K562 (cell line): ENCODE measurements around the gene SHFL. TPM values are rescaled to one million over a fixed set of nuclear protein-coding genes. Genes with fewer than 3 reads are reported as not detected.

Experiments used
- ARNT ChIP-seq, 2 experiments: fragments of 450-650 bp; IDR thresholded peaks; 2 replicates each; pipeline ENCODE4 v1.6.1; 2016; ENCODE audit warnings: mild to moderate bottlenecking in 1 of 2
- ATF7 ChIP-seq: fragments of 450-650 bp; IDR thresholded peaks from 2 replicates; pipeline ENCODE4 v1.7.1; 2014; ENCODE audit warnings: mild to moderate bottlenecking, moderate library complexity
- EP300 ChIP-seq: IDR thresholded peaks from 2 replicates; pipeline ENCODE4 v1.6.1; 2012; ENCODE audit warnings: low read length, improper control_type of control experiment
- NFXL1 ChIP-seq: fragments of 450-650 bp; formaldehyde crosslinking; IDR thresholded peaks from 2 replicates; pipeline ENCODE4 v1.4.0; 2021; ENCODE audit warnings: mild to moderate bottlenecking
- RCOR1 ChIP-seq, 2 experiments: IDR thresholded peaks; 2 replicates each; pipeline ENCODE4 v1.6.1; 2012; ENCODE audit warnings: low read depth in 2 of 2, low read length in 2 of 2, borderline replicate concordance in 1 of 2, improper control_type of control experiment in 1 of 2
- SRSF3 ChIP-seq: fragments of 200-400 bp; formaldehyde crosslinking; IDR thresholded peaks from 2 replicates; pipeline ENCODE4 v1.6.1; 2016; ENCODE audit warnings: mild to moderate bottlenecking, low read length, moderate library complexity; ENCODE audit not compliant: insufficient read depth
- ZBTB7A ChIP-seq: IDR thresholded peaks from 2 replicates; pipeline ENCODE4 v1.6.1; 2011; ENCODE audit warnings: low read depth, mild to moderate bottlenecking, low read length, moderate library complexity, borderline replicate concordance; ENCODE audit not compliant: control insufficient read depth
- polyA plus RNA-seq, 8 experiments: library from polyadenylated mRNA; depleted of rRNA in 4 of 8; stranded (reverse) in 5 of 8; unstranded in 3 of 8; fragments of >200 nt; fragmentation: Nextera tagmentation in 2 of 8; fragmentation: Illumina TruSeq in 1 of 8; extraction: Ambion mirVana in 2 of 8; extraction: Trizol in 1 of 8; gene quantifications; 2 replicates each; pipeline versions ENCODE4 v1.2.1 to v1.2.3, GENCODE V29; 2011 to 2014; ENCODE audit warnings: inconsistent platforms in 1 of 8, missing spikeins in 1 of 8
- total RNA-seq, 7 experiments: library from RNA; depleted of rRNA in 6 of 7; stranded (reverse); fragments of >200 nt in 6 of 7; fragmentation: Illumina TruSeq in 2 of 7; extraction: Trizol in 2 of 7; gene quantifications; 2 replicates each; pipeline versions ENCODE4 v1.2.1 to v1.2.3, GENCODE V29; 2011 to 2021; ENCODE audit warnings: low replicate concordance in 1 of 7
- TF ChIP-seq, protein P1 (sequence below): fragments of 200-600 bp; sonication (generic); IDR thresholded peaks from one replicate; pipeline ENCODE4 v1.6.1; 2012; ENCODE audit warnings: mild to moderate bottlenecking, low read depth, low read length, inconsistent platforms
- TF ChIP-seq, protein P2 (sequence below): fragments of 250-450 bp; sonication (Bioruptor Pico); IDR thresholded peaks from 2 replicates; pipeline ENCODE4 v1.8.0; 2021; ENCODE audit warnings: moderate library complexity, mild to moderate bottlenecking, inconsistent platforms
- TF ChIP-seq, protein P3 (sequence below): fragments of 200-400 bp; formaldehyde crosslinking; IDR thresholded peaks from 2 replicates; pipeline ENCODE4 v1.6.1; 2017; ENCODE audit warnings: mild to moderate bottlenecking, low read depth, low read length, moderate library complexity

SHFL gene
- total and polyA plus RNA-seq, 9 of the 15 experiments (the other 6 are each of a cell fraction or from before 2014, with no cell fraction given): 1.5 to 25.7 (median 13.0) TPM

GRCh38 chr19:10085641-10086590 is at the start of gene SHFL (continued):
- TF ChIP-seq, protein P1, sequence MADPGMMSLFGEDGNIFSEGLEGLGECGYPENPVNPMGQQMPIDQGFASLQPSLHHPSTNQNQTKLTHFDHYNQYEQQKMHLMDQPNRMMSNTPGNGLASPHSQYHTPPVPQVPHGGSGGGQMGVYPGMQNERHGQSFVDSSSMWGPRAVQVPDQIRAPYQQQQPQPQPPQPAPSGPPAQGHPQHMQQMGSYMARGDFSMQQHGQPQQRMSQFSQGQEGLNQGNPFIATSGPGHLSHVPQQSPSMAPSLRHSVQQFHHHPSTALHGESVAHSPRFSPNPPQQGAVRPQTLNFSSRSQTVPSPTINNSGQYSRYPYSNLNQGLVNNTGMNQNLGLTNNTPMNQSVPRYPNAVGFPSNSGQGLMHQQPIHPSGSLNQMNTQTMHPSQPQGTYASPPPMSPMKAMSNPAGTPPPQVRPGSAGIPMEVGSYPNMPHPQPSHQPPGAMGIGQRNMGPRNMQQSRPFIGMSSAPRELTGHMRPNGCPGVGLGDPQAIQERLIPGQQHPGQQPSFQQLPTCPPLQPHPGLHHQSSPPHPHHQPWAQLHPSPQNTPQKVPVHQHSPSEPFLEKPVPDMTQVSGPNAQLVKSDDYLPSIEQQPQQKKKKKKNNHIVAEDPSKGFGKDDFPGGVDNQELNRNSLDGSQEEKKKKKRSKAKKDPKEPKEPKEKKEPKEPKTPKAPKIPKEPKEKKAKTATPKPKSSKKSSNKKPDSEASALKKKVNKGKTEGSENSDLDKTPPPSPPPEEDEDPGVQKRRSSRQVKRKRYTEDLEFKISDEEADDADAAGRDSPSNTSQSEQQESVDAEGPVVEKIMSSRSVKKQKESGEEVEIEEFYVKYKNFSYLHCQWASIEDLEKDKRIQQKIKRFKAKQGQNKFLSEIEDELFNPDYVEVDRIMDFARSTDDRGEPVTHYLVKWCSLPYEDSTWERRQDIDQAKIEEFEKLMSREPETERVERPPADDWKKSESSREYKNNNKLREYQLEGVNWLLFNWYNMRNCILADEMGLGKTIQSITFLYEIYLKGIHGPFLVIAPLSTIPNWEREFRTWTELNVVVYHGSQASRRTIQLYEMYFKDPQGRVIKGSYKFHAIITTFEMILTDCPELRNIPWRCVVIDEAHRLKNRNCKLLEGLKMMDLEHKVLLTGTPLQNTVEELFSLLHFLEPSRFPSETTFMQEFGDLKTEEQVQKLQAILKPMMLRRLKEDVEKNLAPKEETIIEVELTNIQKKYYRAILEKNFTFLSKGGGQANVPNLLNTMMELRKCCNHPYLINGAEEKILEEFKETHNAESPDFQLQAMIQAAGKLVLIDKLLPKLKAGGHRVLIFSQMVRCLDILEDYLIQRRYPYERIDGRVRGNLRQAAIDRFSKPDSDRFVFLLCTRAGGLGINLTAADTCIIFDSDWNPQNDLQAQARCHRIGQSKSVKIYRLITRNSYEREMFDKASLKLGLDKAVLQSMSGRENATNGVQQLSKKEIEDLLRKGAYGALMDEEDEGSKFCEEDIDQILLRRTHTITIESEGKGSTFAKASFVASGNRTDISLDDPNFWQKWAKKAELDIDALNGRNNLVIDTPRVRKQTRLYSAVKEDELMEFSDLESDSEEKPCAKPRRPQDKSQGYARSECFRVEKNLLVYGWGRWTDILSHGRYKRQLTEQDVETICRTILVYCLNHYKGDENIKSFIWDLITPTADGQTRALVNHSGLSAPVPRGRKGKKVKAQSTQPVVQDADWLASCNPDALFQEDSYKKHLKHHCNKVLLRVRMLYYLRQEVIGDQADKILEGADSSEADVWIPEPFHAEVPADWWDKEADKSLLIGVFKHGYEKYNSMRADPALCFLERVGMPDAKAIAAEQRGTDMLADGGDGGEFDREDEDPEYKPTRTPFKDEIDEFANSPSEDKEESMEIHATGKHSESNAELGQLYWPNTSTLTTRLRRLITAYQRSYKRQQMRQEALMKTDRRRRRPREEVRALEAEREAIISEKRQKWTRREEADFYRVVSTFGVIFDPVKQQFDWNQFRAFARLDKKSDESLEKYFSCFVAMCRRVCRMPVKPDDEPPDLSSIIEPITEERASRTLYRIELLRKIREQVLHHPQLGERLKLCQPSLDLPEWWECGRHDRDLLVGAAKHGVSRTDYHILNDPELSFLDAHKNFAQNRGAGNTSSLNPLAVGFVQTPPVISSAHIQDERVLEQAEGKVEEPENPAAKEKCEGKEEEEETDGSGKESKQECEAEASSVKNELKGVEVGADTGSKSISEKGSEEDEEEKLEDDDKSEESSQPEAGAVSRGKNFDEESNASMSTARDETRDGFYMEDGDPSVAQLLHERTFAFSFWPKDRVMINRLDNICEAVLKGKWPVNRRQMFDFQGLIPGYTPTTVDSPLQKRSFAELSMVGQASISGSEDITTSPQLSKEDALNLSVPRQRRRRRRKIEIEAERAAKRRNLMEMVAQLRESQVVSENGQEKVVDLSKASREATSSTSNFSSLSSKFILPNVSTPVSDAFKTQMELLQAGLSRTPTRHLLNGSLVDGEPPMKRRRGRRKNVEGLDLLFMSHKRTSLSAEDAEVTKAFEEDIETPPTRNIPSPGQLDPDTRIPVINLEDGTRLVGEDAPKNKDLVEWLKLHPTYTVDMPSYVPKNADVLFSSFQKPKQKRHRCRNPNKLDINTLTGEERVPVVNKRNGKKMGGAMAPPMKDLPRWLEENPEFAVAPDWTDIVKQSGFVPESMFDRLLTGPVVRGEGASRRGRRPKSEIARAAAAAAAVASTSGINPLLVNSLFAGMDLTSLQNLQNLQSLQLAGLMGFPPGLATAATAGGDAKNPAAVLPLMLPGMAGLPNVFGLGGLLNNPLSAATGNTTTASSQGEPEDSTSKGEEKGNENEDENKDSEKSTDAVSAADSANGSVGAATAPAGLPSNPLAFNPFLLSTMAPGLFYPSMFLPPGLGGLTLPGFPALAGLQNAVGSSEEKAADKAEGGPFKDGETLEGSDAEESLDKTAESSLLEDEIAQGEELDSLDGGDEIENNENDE: no peak
- TF ChIP-seq SRSF3: no peak
- TF ChIP-seq, protein P2, sequence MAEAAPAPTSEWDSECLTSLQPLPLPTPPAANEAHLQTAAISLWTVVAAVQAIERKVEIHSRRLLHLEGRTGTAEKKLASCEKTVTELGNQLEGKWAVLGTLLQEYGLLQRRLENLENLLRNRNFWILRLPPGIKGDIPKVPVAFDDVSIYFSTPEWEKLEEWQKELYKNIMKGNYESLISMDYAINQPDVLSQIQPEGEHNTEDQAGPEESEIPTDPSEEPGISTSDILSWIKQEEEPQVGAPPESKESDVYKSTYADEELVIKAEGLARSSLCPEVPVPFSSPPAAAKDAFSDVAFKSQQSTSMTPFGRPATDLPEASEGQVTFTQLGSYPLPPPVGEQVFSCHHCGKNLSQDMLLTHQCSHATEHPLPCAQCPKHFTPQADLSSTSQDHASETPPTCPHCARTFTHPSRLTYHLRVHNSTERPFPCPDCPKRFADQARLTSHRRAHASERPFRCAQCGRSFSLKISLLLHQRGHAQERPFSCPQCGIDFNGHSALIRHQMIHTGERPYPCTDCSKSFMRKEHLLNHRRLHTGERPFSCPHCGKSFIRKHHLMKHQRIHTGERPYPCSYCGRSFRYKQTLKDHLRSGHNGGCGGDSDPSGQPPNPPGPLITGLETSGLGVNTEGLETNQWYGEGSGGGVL (CRISPR knock-in tag): no peak
- TF ChIP-seq NFXL1 (CRISPR knock-in tag): no peak
- TF ChIP-seq ATF7: peak; percentile 55
- TF ChIP-seq RCOR1 (IDR thresholded peaks at IDR 0.05; ENCODE audit: borderline replicate concordance in 1 of 2, low read depth in 2 of 2, low read length in 2 of 2): peak; percentile 81 to 99
- no peak for TF ChIP-seq EP300
- TF ChIP-seq ARNT (IDR thresholded peaks at IDR 0.05): no peak
- TF ChIP-seq, protein P3, sequence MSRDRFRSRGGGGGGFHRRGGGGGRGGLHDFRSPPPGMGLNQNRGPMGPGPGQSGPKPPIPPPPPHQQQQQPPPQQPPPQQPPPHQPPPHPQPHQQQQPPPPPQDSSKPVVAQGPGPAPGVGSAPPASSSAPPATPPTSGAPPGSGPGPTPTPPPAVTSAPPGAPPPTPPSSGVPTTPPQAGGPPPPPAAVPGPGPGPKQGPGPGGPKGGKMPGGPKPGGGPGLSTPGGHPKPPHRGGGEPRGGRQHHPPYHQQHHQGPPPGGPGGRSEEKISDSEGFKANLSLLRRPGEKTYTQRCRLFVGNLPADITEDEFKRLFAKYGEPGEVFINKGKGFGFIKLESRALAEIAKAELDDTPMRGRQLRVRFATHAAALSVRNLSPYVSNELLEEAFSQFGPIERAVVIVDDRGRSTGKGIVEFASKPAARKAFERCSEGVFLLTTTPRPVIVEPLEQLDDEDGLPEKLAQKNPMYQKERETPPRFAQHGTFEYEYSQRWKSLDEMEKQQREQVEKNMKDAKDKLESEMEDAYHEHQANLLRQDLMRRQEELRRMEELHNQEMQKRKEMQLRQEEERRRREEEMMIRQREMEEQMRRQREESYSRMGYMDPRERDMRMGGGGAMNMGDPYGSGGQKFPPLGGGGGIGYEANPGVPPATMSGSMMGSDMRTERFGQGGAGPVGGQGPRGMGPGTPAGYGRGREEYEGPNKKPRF: no peak
- peak; percentile 88; the same call in 1 of the 2 replicates for TF ChIP-seq ZBTB7A
